NB4 (cell line): Measurements from ENCODE around the gene FLT1.

Experiments used
- POLR2A ChIP-seq: IDR thresholded peaks from 2 replicates; pipeline ENCODE4 v1.6.1; 2011; ENCODE audit warnings: mild to moderate bottlenecking; ENCODE audit not compliant: insufficient read length; ENCODE audit errors: extremely low read depth
- TF ChIP-seq, protein P1 (sequence below): IDR thresholded peaks from one replicate; pipeline ENCODE4 v1.5.1; 2012; ENCODE audit warnings: low read depth, low read length

DNA sequence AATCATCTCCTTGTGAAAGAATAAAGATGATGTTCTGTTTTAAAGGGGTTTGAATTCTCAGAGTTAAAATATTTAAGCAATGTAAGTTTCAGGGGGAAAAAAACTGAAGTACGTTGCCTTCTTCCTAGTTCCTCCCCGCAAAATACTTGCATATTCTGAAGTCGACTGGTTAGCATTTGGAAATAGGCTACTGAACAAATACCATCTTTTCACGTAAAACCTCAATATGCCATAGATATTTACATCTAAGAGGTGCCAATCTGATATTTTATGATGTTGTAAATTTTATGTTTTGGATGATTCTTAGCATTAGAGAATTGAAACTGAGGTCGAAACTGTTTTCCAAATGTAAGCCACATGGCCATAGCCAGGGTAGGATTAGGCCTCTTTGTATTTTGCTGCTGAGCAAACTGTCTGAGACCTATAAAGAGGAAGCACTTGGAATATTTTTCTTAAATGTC, 138.3 kb downstream of the FLT1 start:
- TF ChIP-seq POLR2A, result no peak
- TF ChIP-seq, protein P1, sequence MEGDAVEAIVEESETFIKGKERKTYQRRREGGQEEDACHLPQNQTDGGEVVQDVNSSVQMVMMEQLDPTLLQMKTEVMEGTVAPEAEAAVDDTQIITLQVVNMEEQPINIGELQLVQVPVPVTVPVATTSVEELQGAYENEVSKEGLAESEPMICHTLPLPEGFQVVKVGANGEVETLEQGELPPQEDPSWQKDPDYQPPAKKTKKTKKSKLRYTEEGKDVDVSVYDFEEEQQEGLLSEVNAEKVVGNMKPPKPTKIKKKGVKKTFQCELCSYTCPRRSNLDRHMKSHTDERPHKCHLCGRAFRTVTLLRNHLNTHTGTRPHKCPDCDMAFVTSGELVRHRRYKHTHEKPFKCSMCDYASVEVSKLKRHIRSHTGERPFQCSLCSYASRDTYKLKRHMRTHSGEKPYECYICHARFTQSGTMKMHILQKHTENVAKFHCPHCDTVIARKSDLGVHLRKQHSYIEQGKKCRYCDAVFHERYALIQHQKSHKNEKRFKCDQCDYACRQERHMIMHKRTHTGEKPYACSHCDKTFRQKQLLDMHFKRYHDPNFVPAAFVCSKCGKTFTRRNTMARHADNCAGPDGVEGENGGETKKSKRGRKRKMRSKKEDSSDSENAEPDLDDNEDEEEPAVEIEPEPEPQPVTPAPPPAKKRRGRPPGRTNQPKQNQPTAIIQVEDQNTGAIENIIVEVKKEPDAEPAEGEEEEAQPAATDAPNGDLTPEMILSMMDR, result no peak
